Keratinocyte (primary cell): ENCODE measurements around the gene LAMA2. TPM values are rescaled to one million over a fixed set of nuclear protein-coding genes. Genes with fewer than 3 reads are reported as not detected.

Experiments used
- DNase-seq: peaks from one replicate; pipeline ENCODE4 v3.0.0-alpha.2; 2011; ENCODE audit warnings: low read depth, missing footprints, low spot score
- FAIRE-seq: peaks from 2 replicates; lab custom pipeline; 2011; peaks lifted over from hg19 to GRCh38; lab: Jason Lieb, UNC
- H2AFZ ChIP-seq: 2 replicates; pipeline ENCODE4 v1.6.0; 2012; ENCODE audit warnings: low read length, control low read depth, inconsistent platforms; ENCODE audit not compliant: control insufficient read depth
- H3K27ac ChIP-seq: 2 replicates; pipeline ENCODE4 v1.5.1; 2011; ENCODE audit warnings: low read length; ENCODE audit not compliant: control insufficient read depth, insufficient read depth
- H3K27me3 ChIP-seq: 3 replicates; pipeline ENCODE4 v1.6.0; 2011; ENCODE audit warnings: low read length; ENCODE audit not compliant: control insufficient read depth, insufficient read depth; ENCODE audit errors: extremely low read depth
- H3K36me3 ChIP-seq, 2 experiments: 2 replicates in 1 of 2; 3 replicates in 1 of 2; pipeline ENCODE4 v1.5.1; 2011; ENCODE audit warnings: low read length in 2 of 2, mild to moderate bottlenecking in 1 of 2; ENCODE audit not compliant: control insufficient read depth in 2 of 2, insufficient read depth in 2 of 2; ENCODE audit errors: extremely low read depth in 1 of 2
- H3K4me1 ChIP-seq: 3 replicates; pipeline ENCODE4 v1.5.1; 2011; ENCODE audit warnings: low read length; ENCODE audit not compliant: control insufficient read depth, insufficient read depth; ENCODE audit errors: extremely low read depth
- H3K4me2 ChIP-seq: 3 replicates; pipeline ENCODE4 v1.6.0; 2011; ENCODE audit warnings: low read depth, low read length; ENCODE audit not compliant: control insufficient read depth, insufficient read depth; ENCODE audit errors: extremely low read depth
- H3K4me3 ChIP-seq, 3 experiments: fragments of 200-600 bp in 1 of 3; sonication (generic) in 1 of 3; 2 replicates in 2 of 3; 3 replicates in 1 of 3; pipeline ENCODE4 v1.5.1; 2011 to 2016; ENCODE audit warnings: low read length in 3 of 3, mild to moderate bottlenecking in 3 of 3, control low read depth in 2 of 3, inconsistent platforms in 1 of 3, low read depth in 1 of 3, mixed read lengths in 1 of 3, mixed run types in 1 of 3, moderate library complexity in 1 of 3; ENCODE audit not compliant: control insufficient read depth in 2 of 3, insufficient read depth in 2 of 3; ENCODE audit errors: extremely low read depth in 1 of 3
- H3K79me2 ChIP-seq: 2 replicates; pipeline ENCODE4 v1.6.0; 2012; ENCODE audit warnings: low read length; ENCODE audit not compliant: control insufficient read depth, insufficient read depth
- H3K9ac ChIP-seq: 3 replicates; pipeline ENCODE4 v1.6.0; 2011; ENCODE audit warnings: low read length; ENCODE audit not compliant: control insufficient read depth, insufficient read depth; ENCODE audit errors: extremely low read depth
- H3K9me1 ChIP-seq: 3 replicates; pipeline ENCODE4 v1.6.0; 2011; ENCODE audit warnings: low read length; ENCODE audit not compliant: control insufficient read depth, insufficient read depth; ENCODE audit errors: extremely low read depth
- H3K9me3 ChIP-seq: 2 replicates; pipeline ENCODE4 v1.5.1; 2012; ENCODE audit warnings: low read depth, low read length; ENCODE audit not compliant: control insufficient read depth
- H4K20me1 ChIP-seq: 3 replicates; pipeline ENCODE4 v1.6.0; 2011; ENCODE audit warnings: low read length; ENCODE audit not compliant: control insufficient read depth, insufficient read depth; ENCODE audit errors: extremely low read depth
- CTCF ChIP-seq, 3 experiments: IDR thresholded peaks in 1 of 3; conservative IDR thresholded peaks in 1 of 3; optimal IDR thresholded peaks in 1 of 3; 2 replicates in 2 of 3; 3 replicates in 1 of 3; pipeline versions ENCODE3 to v1.5.1; 2011; ENCODE audit warnings: low read length in 3 of 3, mild to moderate bottlenecking in 3 of 3, moderate library complexity in 2 of 3, control low read depth in 1 of 3, inconsistent platforms in 1 of 3; ENCODE audit not compliant: insufficient read depth in 2 of 3; ENCODE audit errors: extremely low read depth in 1 of 3
- EZH2 ChIP-seq: IDR thresholded peaks from one replicate; pipeline ENCODE4 v1.6.1; 2012; ENCODE audit warnings: inconsistent platforms, mild to moderate bottlenecking, low read length, moderate library complexity
- dilution Hi-C: fragments of 300-500 bp; cut with MboI; formaldehyde crosslinking; loops from one replicate; pipeline ENCODE4 v1.7.0; 2020; ENCODE audit warnings: low sequenced_read_pairs; ENCODE audit not compliant: extremely low pct_ligation_motif_present
- polyA plus RNA-seq, 5 experiments: library from polyadenylated mRNA; depleted of rRNA in 3 of 5; stranded (reverse) in 3 of 5; stranded (forward) in 1 of 5; unstranded in 1 of 5; fragments of >200 nt; gene quantifications; 1 replicate in 1 of 5; 2 replicates in 3 of 5; 3 replicates in 1 of 5; pipeline versions ENCODE4 v1.2.1 to v1.2.3, GENCODE V29; 2011 to 2012; ENCODE audit warnings: missing spikeins in 2 of 5, low read depth in 1 of 5, low replicate concordance in 1 of 5

LAMA2 gene
- polyA plus RNA-seq, 1 donor (not counting 4 experiments of a cell fraction or from before 2014, with no cell fraction given), result 1.4 TPM

DNA sequence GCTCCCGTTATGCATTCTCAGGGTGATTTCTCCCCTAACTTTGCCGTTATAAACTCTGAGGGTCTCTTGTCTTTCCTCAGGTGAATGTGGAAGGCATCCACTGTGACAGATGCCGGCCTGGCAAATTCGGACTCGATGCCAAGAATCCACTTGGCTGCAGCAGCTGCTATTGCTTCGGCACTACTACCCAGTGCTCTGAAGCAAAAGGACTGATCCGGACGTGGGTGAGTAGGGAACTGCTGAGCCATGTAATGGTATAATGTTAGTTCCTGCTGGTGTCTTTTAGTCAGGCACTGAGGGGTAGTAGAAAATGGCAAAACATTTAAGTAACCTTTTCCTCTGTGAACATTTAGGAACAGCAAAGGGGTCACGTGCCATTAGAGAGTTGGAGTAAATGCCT is 431.6 kb downstream of the LAMA2 start:
- no peak overlapping the region for H3K9ac ChIP-seq
- no peaks in the 10 kb centered on the region for H3K27me3 ChIP-seq
- H3K9me1 ChIP-seq, result no peaks in the 10 kb centered on the region
- H2AFZ ChIP-seq, result no peak overlapping the region
- no peaks in the 10 kb centered on the region for H4K20me1 ChIP-seq
- dilution Hi-C loops, result no loop called here
- FAIRE-seq, result no peak
- H3K4me2 ChIP-seq, result no peak overlapping the region
- no peaks in the 10 kb centered on the region for H3K79me2 ChIP-seq
- peaks cover 3% of the 10 kb centered on the region for H3K4me1 ChIP-seq
- H3K27ac ChIP-seq, result no peak overlapping the region
- TF ChIP-seq CTCF (optimal IDR thresholded peaks at IDR 0.05 in 1 of 3, IDR thresholded peaks at IDR 0.05 in 1 of 3, conservative IDR thresholded peaks at IDR 0.05 in 1 of 3; ENCODE audit: extremely low read depth in 1 of 3, insufficient read depth in 2 of 3, low read length in 3 of 3) (no peak), EZH2 (no peak)
- H3K9me3 ChIP-seq, result no peaks in the 10 kb centered on the region
- no peak overlapping the region for H3K4me3 ChIP-seq
- no peak for DNase-seq
- H3K36me3 ChIP-seq, result no peaks in the 10 kb centered on the region

DNA sequence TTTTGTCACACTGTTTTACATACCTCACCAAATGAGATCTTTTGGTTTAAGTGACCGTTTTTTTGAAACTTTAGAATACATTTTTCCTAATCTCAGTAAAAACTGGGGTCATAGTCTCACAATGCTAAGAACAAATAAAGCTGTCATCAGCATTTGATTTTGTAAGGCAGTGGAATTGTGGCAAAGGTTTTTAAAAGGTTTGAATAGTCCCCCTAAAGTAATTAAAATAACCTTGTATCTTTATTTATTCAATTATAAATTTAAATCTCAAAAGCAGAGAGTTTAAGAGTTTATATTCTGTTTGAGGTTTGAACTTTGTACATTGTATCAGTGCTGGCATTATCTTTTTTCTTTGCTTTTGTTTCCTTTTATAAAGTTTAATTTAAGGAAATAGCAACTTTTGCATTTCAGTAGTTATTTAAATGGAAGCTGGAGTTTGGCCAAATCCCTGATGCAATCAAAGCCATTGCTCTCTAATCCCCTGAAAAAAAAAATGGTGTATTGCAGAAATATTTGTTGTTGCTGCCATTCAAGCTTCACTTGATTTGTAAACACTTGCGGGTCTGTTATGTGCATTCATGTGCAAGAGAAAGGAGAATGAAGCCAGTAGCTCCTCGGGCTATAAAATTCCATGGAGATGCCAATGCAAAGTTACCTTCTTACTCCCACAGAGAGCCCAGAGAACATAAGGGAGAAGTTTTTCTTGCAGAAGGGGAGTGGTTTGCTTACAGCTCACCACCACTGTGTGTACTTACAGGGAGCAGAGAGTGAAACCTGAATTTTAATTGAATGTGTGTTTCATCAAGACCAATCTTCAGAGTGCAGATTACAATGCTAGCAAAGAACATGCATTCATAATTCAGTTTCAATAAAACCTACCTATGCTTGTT is 435.2 kb downstream of the LAMA2 start:
- no peak overlapping the region for H3K9ac ChIP-seq
- FAIRE-seq, result peak; percentile 64
- H3K4me2 ChIP-seq, result no peak overlapping the region
- no peaks in the 10 kb centered on the region for H3K4me1 ChIP-seq
- dilution Hi-C loops, result no loop called here
- no peaks in the 10 kb centered on the region for H3K27me3 ChIP-seq
- no peak overlapping the region for H2AFZ ChIP-seq
- no peaks in the 10 kb centered on the region for H3K79me2 ChIP-seq
- no peaks in the 10 kb centered on the region for H3K9me1 ChIP-seq
- no peak overlapping the region for H3K27ac ChIP-seq
- DNase-seq, result no peak
- H3K9me3 ChIP-seq, result no peaks in the 10 kb centered on the region
- no peaks in the 10 kb centered on the region for H3K36me3 ChIP-seq
- TF ChIP-seq CTCF (optimal IDR thresholded peaks at IDR 0.05 in 1 of 3, IDR thresholded peaks at IDR 0.05 in 1 of 3, conservative IDR thresholded peaks at IDR 0.05 in 1 of 3; ENCODE audit: extremely low read depth in 1 of 3, insufficient read depth in 2 of 3, low read length in 3 of 3), result no peak
- no peak for TF ChIP-seq EZH2
- no peaks in the 10 kb centered on the region for H4K20me1 ChIP-seq
- no peak overlapping the region for H3K4me3 ChIP-seq
